ENCODE measurements around the gene ARMC6. TPM values are rescaled to one million over a fixed set of nuclear protein-coding genes. Genes with fewer than 3 reads are reported as not detected.

ARMC6 gene
- polyA plus RNA-seq, 1 donor from 2014 or later: 74.4 TPM

DNA sequence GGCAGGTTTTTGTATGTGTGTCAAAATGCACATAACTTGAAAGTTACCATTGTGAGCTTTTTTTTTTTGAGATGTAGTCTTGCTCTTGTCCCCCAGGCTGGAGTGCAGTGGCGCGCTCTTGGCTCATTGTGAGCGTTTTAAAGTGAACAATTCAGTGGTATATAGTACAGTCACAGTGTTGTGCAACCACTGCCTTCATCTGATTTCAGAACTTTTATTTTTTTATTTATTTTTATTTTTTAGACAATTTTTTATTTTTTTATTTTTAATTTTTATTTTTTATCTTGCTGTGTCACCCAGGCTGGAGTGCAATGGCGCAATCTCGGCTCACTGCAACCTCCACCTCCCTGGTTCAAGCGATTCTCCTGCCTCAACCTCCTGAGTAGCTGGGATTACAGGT, 45.4 kb downstream of the ARMC6 start:
- TF ChIP-seq RAD21 (conservative IDR thresholded peaks at IDR 0.05): no peak
- TF ChIP-seq, protein P1, sequence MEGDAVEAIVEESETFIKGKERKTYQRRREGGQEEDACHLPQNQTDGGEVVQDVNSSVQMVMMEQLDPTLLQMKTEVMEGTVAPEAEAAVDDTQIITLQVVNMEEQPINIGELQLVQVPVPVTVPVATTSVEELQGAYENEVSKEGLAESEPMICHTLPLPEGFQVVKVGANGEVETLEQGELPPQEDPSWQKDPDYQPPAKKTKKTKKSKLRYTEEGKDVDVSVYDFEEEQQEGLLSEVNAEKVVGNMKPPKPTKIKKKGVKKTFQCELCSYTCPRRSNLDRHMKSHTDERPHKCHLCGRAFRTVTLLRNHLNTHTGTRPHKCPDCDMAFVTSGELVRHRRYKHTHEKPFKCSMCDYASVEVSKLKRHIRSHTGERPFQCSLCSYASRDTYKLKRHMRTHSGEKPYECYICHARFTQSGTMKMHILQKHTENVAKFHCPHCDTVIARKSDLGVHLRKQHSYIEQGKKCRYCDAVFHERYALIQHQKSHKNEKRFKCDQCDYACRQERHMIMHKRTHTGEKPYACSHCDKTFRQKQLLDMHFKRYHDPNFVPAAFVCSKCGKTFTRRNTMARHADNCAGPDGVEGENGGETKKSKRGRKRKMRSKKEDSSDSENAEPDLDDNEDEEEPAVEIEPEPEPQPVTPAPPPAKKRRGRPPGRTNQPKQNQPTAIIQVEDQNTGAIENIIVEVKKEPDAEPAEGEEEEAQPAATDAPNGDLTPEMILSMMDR (IDR thresholded peaks at IDR 0.05; ENCODE audit: poor library complexity, severe bottlenecking): no peak
- no peak for TF ChIP-seq POLR2AphosphoS5 (IDR thresholded peaks at IDR 0.05)
- TF ChIP-seq MXI1 (conservative IDR thresholded peaks at IDR 0.05; ENCODE audit: poor library complexity, severe bottlenecking): no peak
- no peak for TF ChIP-seq EP300 (conservative IDR thresholded peaks at IDR 0.05; ENCODE audit: poor library complexity, severe bottlenecking)
- TF ChIP-seq, protein P2, sequence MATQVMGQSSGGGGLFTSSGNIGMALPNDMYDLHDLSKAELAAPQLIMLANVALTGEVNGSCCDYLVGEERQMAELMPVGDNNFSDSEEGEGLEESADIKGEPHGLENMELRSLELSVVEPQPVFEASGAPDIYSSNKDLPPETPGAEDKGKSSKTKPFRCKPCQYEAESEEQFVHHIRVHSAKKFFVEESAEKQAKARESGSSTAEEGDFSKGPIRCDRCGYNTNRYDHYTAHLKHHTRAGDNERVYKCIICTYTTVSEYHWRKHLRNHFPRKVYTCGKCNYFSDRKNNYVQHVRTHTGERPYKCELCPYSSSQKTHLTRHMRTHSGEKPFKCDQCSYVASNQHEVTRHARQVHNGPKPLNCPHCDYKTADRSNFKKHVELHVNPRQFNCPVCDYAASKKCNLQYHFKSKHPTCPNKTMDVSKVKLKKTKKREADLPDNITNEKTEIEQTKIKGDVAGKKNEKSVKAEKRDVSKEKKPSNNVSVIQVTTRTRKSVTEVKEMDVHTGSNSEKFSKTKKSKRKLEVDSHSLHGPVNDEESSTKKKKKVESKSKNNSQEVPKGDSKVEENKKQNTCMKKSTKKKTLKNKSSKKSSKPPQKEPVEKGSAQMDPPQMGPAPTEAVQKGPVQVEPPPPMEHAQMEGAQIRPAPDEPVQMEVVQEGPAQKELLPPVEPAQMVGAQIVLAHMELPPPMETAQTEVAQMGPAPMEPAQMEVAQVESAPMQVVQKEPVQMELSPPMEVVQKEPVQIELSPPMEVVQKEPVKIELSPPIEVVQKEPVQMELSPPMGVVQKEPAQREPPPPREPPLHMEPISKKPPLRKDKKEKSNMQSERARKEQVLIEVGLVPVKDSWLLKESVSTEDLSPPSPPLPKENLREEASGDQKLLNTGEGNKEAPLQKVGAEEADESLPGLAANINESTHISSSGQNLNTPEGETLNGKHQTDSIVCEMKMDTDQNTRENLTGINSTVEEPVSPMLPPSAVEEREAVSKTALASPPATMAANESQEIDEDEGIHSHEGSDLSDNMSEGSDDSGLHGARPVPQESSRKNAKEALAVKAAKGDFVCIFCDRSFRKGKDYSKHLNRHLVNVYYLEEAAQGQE (IDR thresholded peaks at IDR 0.05; ENCODE audit: borderline replicate concordance): no peak
- TF ChIP-seq EZH2 (IDR thresholded peaks at IDR 0.05; ENCODE audit: borderline replicate concordance, insufficient read depth, low read length, poor library complexity, severe bottlenecking): no peak
- no peak for TF ChIP-seq TAF1 (IDR thresholded peaks at IDR 0.05; ENCODE audit: low read depth)
- no peak for TF ChIP-seq SMC3 (conservative IDR thresholded peaks at IDR 0.05; ENCODE audit: poor library complexity)

DNA sequence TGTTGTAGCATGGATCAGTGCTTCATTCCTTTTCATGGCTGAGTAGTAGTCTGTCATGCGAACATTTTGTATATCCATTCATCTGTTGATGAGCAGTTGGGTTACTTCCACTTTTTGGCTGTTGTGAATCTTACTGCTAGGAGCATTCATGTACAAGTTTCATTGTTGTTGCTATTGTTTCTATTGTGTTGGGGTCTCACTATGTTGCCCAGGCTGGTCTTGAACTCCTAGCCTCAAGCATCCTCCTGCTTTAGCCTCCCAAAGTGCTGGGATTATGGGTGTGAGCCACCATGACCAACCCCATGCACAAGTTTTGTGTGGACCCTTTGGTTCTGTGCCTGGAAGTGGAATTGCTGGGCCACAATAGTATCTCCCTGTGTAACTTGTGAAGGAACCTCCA, 46.2 kb downstream of the ARMC6 start:
- Histone ChIP-seq H3K9ac (ENCODE audit: low read length) (no peak overlapping the region), H3K79me2 (replicated peaks; ENCODE audit: insufficient read depth, low read length) (no peaks in the 10 kb centered on the region), H3K9me2 (ENCODE audit: insufficient read depth, low read length) (no peaks in the 10 kb centered on the region), H3K4me2 (ENCODE audit: low read length) (no peak overlapping the region), H2AFZ (ENCODE audit: low read depth, low read length) (no peak overlapping the region), H3F3A (ENCODE audit: insufficient read depth, low read length, poor library complexity, severe bottlenecking) (no peaks in the 10 kb centered on the region), H3K9me3 (ENCODE audit: low read length) (no peaks in the 10 kb centered on the region), H4K20me1 (ENCODE audit: insufficient read depth) (no peaks in the 10 kb centered on the region), H3K36me3 (ENCODE audit: insufficient read depth, low read length) (no peaks in the 10 kb centered on the region), H3K4me3 (ENCODE audit: low read length) (no peak overlapping the region), H3K27ac (ENCODE audit: low read length) (no peak overlapping the region), H3K27me3 (ENCODE audit: insufficient read depth, low read depth, low read length) (no peaks in the 10 kb centered on the region)
- TF ChIP-seq, protein P2 (IDR thresholded peaks at IDR 0.05; ENCODE audit: borderline replicate concordance): no peak
- TF ChIP-seq, protein P1 (IDR thresholded peaks at IDR 0.05; ENCODE audit: poor library complexity, severe bottlenecking): no peak
- TF ChIP-seq MXI1 (conservative IDR thresholded peaks at IDR 0.05; ENCODE audit: poor library complexity, severe bottlenecking): no peak
- TF ChIP-seq SMC3 (conservative IDR thresholded peaks at IDR 0.05; ENCODE audit: poor library complexity): no peak
- no peak for TF ChIP-seq POLR2AphosphoS5 (IDR thresholded peaks at IDR 0.05)
- no peak for TF ChIP-seq EP300 (conservative IDR thresholded peaks at IDR 0.05; ENCODE audit: poor library complexity, severe bottlenecking)
- no peak for TF ChIP-seq EZH2 (IDR thresholded peaks at IDR 0.05; ENCODE audit: borderline replicate concordance, insufficient read depth, low read length, poor library complexity, severe bottlenecking)
- no peak for TF ChIP-seq RAD21 (conservative IDR thresholded peaks at IDR 0.05)

More for the DNA sequence above, 45.4 kb downstream of the ARMC6 start:
- no peak overlapping the region for H3K9ac ChIP-seq (ENCODE audit: low read length)
- no peak overlapping the region for H3K27ac ChIP-seq (ENCODE audit: low read length)
- no peaks in the 10 kb centered on the region for H3K9me2 ChIP-seq (ENCODE audit: insufficient read depth, low read length)
- no peaks in the 10 kb centered on the region for H3K79me2 ChIP-seq (replicated peaks; ENCODE audit: insufficient read depth, low read length)
- no peaks in the 10 kb centered on the region for H3K27me3 ChIP-seq (ENCODE audit: insufficient read depth, low read depth, low read length)
- no peak overlapping the region for H3K4me3 ChIP-seq (ENCODE audit: low read length)
- H3K4me2 ChIP-seq (ENCODE audit: low read length): no peak overlapping the region
- no peaks in the 10 kb centered on the region for H3K36me3 ChIP-seq (ENCODE audit: insufficient read depth, low read length)
- no peaks in the 10 kb centered on the region for H4K20me1 ChIP-seq (ENCODE audit: insufficient read depth)
- H3K9me3 ChIP-seq (ENCODE audit: low read length): no peaks in the 10 kb centered on the region
- no peaks in the 10 kb centered on the region for H3F3A ChIP-seq (ENCODE audit: insufficient read depth, low read length, poor library complexity, severe bottlenecking)
- no peak overlapping the region for H2AFZ ChIP-seq (ENCODE audit: low read depth, low read length)
